Spinal cord (tissue), 10 donors: Measurements from ENCODE around the gene KRT83. TPM values are rescaled to one million over a fixed set of nuclear protein-coding genes. Genes with fewer than 3 reads are reported as not detected.

Source experiments
- DNase-seq, 6 donors: peaks; one replicate each; pipeline versions ENCODE4 v3.0.0 to v3.0.0-alpha.2; 2013 to 2015; ENCODE audit warnings: low spot score in 6 of 6, low read depth in 4 of 6
- H3K27ac ChIP-seq: one replicate; pipeline ENCODE4 v1.5.1; 2013; ENCODE audit warnings: low read depth, low read length, control low read depth
- H3K27me3 ChIP-seq: one replicate; pipeline ENCODE4 v1.6.1; 2013; ENCODE audit warnings: low read length; ENCODE audit not compliant: control insufficient read depth, insufficient read depth
- H3K36me3 ChIP-seq: one replicate; pipeline ENCODE4 v1.6.1; 2013; ENCODE audit warnings: low read length; ENCODE audit not compliant: control insufficient read depth, insufficient read depth
- H3K4me1 ChIP-seq: one replicate; pipeline ENCODE4 v1.6.1; 2013; ENCODE audit warnings: low read length; ENCODE audit not compliant: control insufficient read depth, insufficient read depth
- H3K4me3 ChIP-seq: one replicate; pipeline ENCODE4 v1.5.1; 2013; ENCODE audit warnings: low read depth, low read length, control low read depth
- H3K9me3 ChIP-seq: one replicate; pipeline ENCODE4 v1.6.1; 2013; ENCODE audit warnings: low read length; ENCODE audit not compliant: control insufficient read depth, insufficient read depth
- WGBS: methylation state at CpG from one replicate; pipeline ENCODE4 v1.1.5; 2013; ENCODE audit warnings: missing lambda C conversion rate; ENCODE audit not compliant: insufficient coverage; 5-methylcytosine and 5-hydroxymethylcytosine counted together
- polyA plus RNA-seq, 2 donors: library from polyadenylated mRNA; unstranded; fragments of 120-200 nt; gene quantifications; one replicate each; pipeline ENCODE4 v1.2.1, GENCODE V29; 2013; ENCODE audit not compliant: insufficient read length in 2 of 2
- total RNA-seq, 2 donors: library from RNA; depleted of rRNA in 1 of 2; stranded (reverse); fragments of 120-200 nt in 1 of 2; fragments of >200 nt in 1 of 2; gene quantifications; one replicate each; pipeline versions ENCODE4 v1.2.3 to v1.2.4, GENCODE V29; 2013 to 2014
- donor health status: healthy.

KRT83 gene
- total and polyA plus RNA-seq, 4 donors, result not detected

DNA sequence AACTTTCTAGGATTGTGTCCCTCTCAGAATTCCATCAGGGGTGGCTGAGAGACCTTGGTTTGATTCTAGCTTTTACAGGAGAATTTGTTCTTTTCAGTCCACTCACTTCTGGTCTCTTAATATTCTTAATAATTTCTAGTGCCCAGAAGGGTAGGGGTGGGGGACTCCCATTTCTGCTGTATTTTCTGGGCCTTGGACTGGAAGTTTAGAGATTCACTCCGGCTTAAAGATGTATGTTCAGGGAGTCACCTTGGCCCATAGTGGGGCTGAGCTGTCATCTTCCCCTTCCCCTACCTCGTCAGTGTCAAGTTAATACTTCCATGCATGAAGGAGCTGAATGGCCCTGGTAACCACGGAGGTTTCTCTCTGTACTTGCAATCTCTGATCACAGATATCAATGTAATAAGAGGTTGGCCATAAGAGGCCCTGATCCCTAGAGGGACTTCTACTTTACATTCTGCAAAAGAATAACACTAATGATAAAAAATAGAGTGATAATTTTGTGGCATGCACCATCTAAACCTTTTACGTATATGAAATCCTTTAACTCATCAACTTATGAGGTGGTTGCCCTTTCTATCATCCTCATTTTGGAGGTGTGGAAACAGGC is 36.5 kb downstream of the KRT83 start:
- Histone ChIP-seq H3K4me3 (no peak overlapping the region), H3K27ac (no peak overlapping the region), H3K4me1 (no peaks in the 10 kb centered on the region), H3K27me3 (no peaks in the 10 kb centered on the region), H3K9me3 (no peaks in the 10 kb centered on the region), H3K36me3 (no peaks in the 10 kb centered on the region)
- no CpG with 5 or more reads among the region's 4 CpGs for WGBS
- DNase-seq, result no peak

- Histone ChIP-seq H3K9me3 (no peaks in the 10 kb centered on the region), H3K4me3 (no peak overlapping the region), H3K36me3 (no peaks in the 10 kb centered on the region), H3K4me1 (no peaks in the 10 kb centered on the region), H3K27ac (no peak overlapping the region), H3K27me3 (no peaks in the 10 kb centered on the region)
- WGBS, result 82% methylated on average over 1 of the region's 4 CpGs
- DNase-seq, result peak in 1 of 6 donors; percentile 22
Measured at GRCh38 chr12:52280796-52281560, 40.2 kb downstream of the KRT83 start.

DNA sequence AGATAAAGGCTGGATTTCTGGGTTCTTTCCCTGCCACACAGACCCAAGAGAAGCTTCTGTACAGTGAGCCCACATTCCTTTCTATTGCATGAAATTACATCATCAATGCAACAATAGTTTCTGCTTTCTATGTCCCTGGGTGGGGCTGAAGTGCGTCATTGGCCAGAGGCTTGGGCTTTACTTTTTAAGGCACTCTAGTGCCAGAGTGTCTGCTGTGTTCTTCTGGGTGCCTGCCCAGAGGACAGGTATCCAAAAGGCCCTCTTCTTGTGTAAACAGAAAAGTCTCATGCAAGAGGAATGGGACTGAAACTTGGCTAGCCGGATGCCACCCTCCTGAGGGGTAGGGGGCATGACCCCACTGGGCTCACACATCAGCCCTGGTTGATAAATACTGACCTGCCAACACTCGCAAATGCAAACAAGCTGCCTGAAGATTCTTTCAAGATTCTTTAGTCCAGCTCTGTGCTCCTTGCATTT is 40.8 kb downstream of the KRT83 start:
- Histone ChIP-seq H3K4me1 (no peaks in the 10 kb centered on the region), H3K36me3 (no peaks in the 10 kb centered on the region), H3K27me3 (no peaks in the 10 kb centered on the region), H3K4me3 (no peak overlapping the region), H3K27ac (no peak overlapping the region), H3K9me3 (no peaks in the 10 kb centered on the region)
- WGBS, result 83% methylated on average over 3 of the region's 3 CpGs
- DNase-seq, result no peak

DNA sequence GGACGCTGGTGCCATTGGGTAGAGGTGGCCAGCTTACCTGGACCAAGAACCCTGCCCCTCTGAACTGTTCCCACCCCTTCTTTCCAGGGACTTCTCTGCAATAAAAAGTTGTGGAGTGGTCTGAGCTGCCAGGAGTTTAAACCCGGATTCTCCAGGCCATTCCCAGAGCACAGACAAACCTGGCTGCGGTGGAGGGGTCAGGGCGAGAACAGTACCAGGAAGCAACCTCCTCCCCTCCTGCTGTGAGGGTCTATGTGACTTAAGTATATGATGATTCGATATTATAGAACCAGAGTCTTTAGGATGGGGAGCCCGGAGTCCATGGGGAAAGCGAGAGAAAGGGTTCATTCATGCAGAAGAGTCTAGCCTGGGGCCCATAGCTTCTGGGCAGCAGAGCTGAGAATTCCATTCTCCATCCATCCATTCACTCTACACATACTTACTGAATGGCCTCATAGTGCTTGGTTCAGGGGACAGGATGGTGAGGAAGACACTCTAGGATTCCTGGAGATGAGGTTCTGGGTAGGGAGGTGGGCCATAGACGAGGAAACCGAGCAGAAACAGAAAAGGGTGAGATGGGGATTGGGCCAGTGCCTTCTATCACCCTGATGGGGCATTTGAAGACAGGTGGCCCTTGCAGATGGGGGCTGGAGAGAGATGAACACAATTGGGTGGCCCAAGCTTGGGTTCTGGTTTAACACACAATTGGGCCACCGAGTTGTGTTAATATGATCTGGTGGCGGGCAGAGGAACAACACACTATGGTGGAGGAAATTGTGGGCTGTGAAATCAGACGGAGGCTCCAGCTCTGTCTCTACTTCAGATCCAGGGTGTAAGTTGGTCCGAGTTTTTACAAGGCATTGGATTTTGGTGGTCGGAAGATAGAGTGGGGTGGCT is 41.5 kb downstream of the KRT83 start:
- no peak overlapping the region for H3K4me3 ChIP-seq
- H3K9me3 ChIP-seq, result no peaks in the 10 kb centered on the region
- no peaks in the 10 kb centered on the region for H3K4me1 ChIP-seq
- DNase-seq, result no peak
- no peak overlapping the region for H3K27ac ChIP-seq
- no peaks in the 10 kb centered on the region for H3K27me3 ChIP-seq
- 97% methylated on average over 7 of the region's 14 CpGs for WGBS
- H3K36me3 ChIP-seq, result no peaks in the 10 kb centered on the region

DNA sequence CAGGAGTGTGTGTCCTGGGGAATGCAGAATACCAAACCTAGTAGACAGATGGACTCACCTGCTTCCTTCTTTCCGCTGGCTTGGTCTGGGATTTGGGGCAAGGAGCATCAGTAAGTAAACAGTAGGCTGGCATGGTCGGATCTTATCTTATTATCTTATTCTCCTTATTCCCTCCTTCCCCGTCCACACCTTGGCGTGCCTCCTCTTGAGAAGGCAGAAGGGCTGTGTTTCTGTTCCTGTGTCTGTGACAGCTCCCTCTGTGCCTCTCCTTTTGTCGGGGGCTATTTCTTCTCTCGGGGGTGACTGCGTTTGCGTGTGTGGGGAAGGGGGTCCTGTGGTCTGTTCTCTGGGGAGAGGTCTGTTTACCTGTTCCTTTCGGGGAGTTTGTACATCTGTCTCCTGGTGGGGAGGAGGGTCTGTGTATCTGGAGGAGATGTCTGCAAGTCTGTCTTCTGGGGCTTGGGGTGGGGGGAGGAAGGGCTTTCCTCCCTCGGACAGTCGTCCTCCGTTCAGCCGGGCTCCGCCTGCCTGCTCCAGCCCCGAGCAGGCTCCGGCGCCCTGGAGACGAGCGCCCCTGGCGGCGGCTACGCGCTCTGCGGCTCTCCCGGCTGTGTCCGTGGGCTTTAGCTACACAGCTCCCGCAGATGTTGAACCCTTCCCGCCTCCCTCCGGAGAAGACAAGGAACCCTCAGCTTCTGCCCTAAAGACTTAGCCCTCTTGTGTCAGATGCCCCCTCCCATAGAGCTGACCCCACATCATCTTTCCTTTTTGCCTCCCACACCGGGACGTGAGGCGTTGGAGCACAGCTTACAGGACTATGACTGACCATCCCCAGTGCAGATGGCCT is 42.4 kb downstream of the KRT83 start:
- Histone ChIP-seq H3K27me3 (no peaks in the 10 kb centered on the region), H3K36me3 (no peaks in the 10 kb centered on the region), H3K27ac (no peak overlapping the region), H3K4me1 (no peaks in the 10 kb centered on the region), H3K9me3 (no peaks in the 10 kb centered on the region), H3K4me3 (no peak overlapping the region)
- 11% methylated on average over 26 of the region's 32 CpGs for WGBS
- DNase-seq, result peak; percentile 45 to 85 (median 51)

DNA sequence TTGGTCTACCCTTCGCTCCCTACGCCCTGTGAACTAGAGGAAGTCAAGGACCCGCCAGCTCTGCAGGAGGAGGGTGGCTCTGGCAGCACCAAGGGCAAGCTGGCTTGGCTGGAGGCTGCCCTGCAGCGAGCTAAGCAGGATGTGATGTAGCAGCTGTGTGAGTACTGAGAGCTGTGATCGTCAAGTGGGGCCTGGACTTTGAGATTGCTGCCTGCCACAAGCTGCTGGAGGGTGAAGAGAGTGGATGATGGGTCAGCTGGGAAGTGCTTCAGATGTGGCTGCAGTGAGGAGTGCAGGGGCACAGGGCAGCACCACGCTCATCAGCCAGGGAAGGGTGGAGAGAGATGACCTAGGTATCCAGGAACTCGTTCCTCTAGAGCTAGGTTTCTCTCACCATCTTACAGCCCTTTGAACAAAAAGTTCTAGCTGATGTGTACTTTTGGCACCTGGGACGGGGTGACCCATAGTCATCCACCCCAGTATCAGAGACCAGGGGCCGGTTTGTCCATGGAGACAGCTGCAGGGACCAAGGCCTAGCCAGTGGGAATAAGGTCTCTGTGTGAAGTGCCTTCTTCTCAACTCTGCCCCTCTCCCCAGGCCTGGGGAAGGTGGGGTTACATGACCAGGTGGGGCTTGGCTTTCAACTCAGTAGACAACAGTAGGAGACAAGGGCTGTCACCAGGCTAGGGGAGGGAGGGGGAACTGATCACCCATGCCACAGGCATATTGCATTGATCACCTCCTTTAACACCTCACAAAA is 43.5 kb downstream of the KRT83 start:
- Histone ChIP-seq H3K27me3 (no peaks in the 10 kb centered on the region), H3K27ac (no peak overlapping the region), H3K4me3 (no peak overlapping the region), H3K36me3 (no peaks in the 10 kb centered on the region), H3K4me1 (no peaks in the 10 kb centered on the region), H3K9me3 (no peaks in the 10 kb centered on the region)
- DNase-seq, result no peak
- WGBS, result 88% methylated on average over 8 of the region's 9 CpGs

DNA sequence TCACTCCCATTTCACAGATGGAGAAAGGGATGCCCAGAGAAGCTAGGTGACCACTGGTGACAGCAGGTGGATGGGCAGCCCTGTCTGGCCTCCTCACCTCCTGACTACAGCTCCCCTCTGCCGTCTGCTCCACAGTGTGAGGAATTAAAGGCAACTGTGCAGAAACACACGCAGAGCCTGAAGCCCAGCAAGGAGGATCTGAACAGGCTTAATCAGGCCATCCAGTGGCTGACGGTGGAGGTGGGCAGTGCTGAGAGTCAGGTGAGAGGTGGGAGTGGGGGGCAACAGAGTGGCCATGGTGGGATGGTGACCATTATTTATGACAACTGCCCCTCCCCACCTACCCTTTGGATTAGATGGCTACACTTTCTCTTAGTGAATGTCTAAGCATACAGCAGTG is 45.5 kb downstream of the KRT83 start:
- Histone ChIP-seq H3K9me3 (no peaks in the 10 kb centered on the region), H3K27ac (no peak overlapping the region), H3K36me3 (no peaks in the 10 kb centered on the region), H3K4me1 (no peaks in the 10 kb centered on the region), H3K4me3 (no peak overlapping the region), H3K27me3 (no peaks in the 10 kb centered on the region)
- no peak for DNase-seq
- WGBS, result 73% methylated on average over 2 of the region's 3 CpGs

DNA sequence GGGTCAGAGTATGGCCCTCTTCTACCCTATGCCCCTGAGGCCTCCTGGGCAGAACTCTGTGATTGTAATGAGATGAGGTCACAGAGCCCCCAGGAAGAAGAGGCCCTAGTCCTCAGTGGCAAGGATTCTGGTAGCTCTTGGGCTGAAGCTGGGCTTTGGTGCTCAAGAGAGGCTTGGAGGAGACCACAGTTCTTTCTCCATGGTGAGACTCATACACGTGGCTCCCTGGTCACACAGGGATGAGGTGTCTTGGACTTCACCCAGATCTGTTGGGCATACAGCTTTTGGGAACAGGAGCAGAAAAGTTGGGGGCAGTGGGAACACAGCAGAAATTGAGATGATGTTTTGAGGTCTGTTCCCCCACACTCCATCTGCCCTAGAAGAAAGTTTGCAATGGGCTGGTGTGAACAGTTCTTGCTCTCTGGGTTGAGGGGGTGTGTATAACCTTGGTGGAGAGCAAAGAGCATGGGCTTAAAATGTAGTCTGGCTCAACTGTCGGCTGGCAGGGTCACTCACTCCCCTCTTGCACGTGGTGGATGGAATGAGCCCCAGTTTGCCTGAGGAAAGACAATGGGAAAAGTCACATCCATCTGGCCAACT is 46.6 kb downstream of the KRT83 start, which contains the start of gene KRT86:
Gene KRT86 (plus strand): TSS at position 125 of the 600 bp plus-strand sequence. CDS start 27,272 bp downstream, outside the sequence.
- Histone ChIP-seq H3K9me3 (no peaks in the 10 kb centered on the region), H3K4me3 (no peak within 1 kb of the TSS), H3K27me3 (no peaks in the 10 kb centered on the region), H3K36me3 (no peaks in the 10 kb centered on the region), H3K27ac (no peak within 1 kb of the TSS), H3K4me1 (no peaks in the 10 kb centered on the region)
- 45% methylated on average over 3 of the region's 3 CpGs for WGBS
- no peak for DNase-seq
